Fibroblast of skin of abdomen (primary cell): Measurements from ENCODE around the gene MCM3. TPM values are rescaled to one million over a fixed set of nuclear protein-coding genes. Genes with fewer than 3 reads are reported as not detected.

Source experiments
- DNase-seq: peaks from one replicate; pipeline ENCODE4 v3.0.0-alpha.2; 2013
- polyA plus RNA-seq, 2 experiments: library from polyadenylated mRNA; unstranded; fragments of 120-200 nt; gene quantifications; one replicate each; pipeline ENCODE4 v1.2.1, GENCODE V29; 2013; ENCODE audit not compliant: insufficient read length in 2 of 2

Gene MCM3
- 49.4 TPM for polyA plus RNA-seq (2013, experiment 1 of 2; ENCODE audit: insufficient read length)
- polyA plus RNA-seq (2013, experiment 2 of 2; ENCODE audit: insufficient read length) = 45.4 TPM

- DNase-seq = peak; percentile 99
Measured at GRCh38 chr6:52284460-52285176, at the start of gene MCM3. TSS of gene MCM3 (minus strand) at chr6:52284742. CDS start at chr6:52284674, 68 bp downstream.

DNA sequence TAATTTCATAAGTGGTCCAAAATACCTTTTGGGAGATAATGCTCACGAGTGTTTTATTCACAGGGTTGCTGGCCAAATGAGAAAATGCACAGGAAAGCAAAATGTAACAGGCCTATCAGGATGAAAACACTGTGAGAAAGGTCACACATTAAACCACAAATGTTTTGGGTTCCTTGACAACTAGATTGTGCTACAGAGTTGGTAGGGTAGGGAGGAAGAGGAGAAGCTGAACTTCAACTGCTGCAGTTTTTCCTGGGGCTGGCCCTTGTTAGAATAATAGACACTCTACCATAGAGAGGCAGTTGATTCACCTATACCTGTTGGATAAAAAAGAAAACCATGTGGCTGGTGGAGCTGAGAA is 49.3 kb upstream of the MCM3 start:
- DNase-seq = no peak

- DNase-seq = no peak
Measured at GRCh38 chr6:52331793-52332457, 47.4 kb upstream of the MCM3 start.

DNA sequence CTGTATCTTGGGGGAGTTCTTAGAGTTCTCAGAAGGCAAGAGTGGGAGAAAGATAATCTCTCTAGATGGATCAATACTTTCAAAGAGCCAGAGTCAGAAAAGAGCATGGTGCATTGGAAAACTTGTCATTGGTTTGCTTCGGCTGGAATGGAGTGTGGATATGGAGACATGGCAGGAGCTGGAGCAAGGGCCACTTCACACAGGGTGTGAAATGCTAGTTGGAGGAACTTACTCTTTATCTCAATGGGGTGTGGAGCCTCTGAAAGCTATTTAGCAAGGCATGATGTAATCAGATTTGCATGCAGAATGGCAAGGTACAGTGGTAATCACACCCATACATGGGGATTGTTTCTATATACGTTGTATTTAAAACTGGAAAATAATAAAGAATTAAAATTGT is 45.9 kb upstream of the MCM3 start:
- DNase-seq = no peak

DNA sequence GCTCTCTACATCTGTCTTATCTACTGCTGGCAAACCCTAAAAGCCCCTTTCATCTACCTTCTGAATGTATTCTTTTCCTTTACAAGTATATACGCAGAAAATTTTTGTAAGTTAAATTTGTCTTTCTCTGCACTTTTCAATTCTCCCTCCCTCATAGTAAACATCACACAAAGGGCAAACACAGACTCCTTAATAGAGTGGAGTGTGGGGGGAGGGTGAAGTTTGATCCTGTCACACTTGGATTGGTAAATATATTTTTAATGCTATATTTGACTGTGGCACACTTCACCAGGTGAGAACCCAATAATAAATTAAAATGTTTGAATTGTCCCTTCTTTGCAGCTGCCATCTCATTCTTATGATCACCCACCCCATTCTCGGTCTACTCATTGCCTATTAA is 44.2 kb upstream of the MCM3 start:
- DNase-seq = no peak

- no peak for DNase-seq
Measured at GRCh38 chr6:52328303-52328662, 43.7 kb upstream of the MCM3 start.

DNA sequence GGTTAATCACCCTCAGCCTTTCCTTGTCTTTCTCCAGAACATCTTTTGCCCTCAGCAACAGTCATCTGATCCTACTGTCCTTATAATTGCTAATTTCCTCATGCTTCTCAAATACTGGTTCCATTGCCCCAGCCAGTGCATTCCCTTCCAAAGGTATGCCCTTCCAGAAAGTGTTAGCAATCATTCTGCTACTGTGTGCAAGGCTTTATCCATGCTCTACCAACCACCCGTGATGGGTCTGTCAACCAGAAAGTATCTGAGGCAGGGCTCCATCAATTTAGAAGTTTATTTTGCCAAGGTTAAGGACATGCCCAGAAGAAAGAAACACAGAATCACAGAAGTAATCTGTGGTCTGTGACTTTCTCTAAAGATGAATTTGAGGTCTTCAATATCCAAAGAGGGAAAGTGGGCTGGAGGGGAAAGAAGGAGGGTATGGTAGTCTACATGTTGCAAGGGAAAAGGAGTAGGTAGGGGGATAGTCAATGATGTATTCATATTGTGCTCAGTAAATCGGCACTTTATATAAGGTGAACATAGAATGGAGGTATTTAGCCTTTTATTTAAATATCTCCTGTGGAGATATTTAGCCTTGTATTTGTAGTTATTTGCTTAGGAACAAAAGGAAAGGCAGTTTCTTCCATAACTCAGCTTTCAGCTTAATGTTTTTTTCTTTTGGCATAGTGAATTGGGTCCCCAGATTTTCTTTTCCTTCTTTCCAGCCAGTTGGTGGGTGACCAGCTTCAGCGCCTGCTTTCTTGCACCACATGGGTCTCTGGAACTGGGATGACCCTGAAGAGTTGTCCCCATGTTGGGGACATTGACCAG is 42.2 kb upstream of the MCM3 start:
- DNase-seq = no peak

GRCh38 chr6:52325695-52326471 is 41.3 kb upstream of the MCM3 start:
- DNase-seq = no peak

DNA sequence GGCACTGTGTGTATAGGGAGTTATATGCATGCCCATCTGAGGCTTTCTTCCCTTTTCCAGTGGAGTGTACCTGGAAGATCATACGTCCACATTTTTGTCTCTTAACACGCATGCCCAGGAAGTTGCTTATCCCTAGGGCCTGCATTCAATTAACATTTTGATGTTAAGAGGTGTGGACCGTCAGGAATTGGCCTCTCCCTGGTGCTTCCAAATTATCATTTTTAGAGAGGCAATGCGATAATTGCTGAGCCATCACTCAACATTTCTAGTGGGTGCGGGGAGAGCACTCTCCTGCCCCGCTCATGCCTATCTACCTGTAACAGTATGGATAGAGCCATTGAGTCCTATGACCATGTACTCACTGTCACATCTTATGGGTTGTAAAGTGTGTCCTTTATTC is 39.6 kb upstream of the MCM3 start:
- no peak for DNase-seq

DNA sequence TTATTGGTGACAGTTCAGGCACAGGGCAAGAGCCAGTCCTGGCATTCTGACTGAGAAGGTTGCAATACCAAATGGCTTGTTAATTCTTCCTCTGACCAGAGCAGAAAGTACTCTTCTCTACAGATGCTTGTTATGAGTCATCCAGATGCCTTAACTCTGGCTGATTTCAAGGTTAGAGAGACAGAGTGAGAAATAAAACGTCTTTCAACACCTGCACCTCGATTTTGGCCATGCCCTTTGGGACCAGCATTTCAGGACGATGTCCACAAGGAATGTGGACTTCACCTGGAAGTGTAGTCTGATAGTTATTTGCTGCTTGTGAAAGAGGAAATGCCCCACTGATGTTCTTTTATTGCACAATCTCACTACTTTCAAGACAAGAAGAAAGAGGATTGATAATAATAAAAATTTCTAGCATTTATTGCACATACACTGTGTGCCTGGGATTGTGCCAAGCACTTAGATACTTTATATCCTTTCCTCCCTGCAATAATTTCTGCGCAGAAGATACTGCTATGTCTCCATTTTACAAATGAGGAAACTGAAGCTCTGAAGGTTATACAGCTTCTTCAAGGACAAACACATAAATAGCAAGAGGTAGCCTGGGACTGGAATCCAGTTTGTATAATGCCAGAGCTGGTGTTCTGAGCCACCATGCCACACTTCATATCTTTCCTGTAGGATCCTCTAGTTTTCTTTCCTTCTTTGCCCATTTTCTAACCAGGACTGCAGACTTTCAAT is 33.5 kb upstream of the MCM3 start:
- DNase-seq = peak; percentile 36

- DNase-seq = no peak
Measured at GRCh38 chr6:52317211-52317610, 32.7 kb upstream of the MCM3 start.

DNA sequence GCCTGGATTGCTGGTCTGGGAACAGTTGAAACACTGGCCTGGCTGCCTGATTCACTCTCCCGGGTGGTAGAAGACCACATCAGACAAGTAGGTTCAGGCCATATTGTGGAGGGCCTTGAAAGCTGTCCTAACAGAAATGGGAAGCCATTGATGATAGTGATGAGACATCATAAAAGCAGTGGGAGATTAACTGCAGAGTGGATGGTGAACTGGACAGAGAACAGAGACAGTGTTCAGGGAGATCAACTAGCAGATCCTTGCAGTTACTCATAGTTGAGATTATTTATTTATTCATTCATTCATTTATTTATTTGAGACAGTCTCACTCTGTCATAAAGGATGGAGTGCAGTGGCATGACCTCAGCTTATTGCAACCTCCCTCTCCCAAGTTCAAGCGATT is 30.2 kb upstream of the MCM3 start:
- DNase-seq = no peak

- DNase-seq = no peak
Measured at GRCh38 chr6:52312461-52312860, 27.9 kb upstream of the MCM3 start.

DNA sequence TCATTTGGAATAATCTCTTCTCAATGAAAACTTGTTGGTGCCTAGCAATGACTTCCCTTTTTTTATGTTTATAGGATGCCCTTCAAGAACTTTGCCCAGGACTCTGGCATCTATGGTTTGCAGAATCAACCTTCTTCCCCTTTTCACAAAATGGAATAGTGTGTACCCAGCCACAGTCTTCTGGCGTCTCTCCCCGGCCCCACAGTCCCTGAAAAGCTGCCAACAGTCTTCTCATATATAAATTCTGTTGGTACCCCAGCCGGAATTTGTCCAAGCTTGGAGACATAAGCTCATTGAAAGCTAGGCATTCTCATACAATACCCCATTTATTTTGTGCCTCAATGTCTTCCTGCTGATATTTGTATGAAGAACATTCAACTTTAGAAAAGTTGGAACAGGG is 26.4 kb upstream of the MCM3 start:
- DNase-seq = no peak

- DNase-seq = no peak
Measured at GRCh38 chr6:52307900-52308372, 23.4 kb upstream of the MCM3 start.

- DNase-seq = no peak
Measured at GRCh38 chr6:52306972-52307870, 22.7 kb upstream of the MCM3 start.

- no peak for DNase-seq
Measured at GRCh38 chr6:52305948-52306767, 21.6 kb upstream of the MCM3 start.

DNA sequence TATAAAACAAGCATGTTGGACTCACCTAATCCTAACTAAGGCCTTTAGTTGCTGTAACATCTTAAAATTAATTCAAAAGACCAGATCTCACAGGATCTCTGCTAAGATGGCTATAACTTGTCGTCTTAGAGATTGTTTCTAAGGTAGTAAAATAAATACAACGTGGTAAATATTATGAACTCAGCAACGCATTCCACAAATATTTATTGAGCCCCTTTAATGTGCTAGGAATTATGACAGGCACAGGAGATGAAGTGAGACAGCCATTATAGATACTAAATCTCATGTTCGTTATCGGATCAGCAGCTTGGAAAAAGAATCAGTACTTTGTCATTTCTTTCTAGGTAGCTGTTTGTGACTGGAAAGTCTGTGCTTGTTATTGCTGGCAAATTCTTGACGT is 20.9 kb upstream of the MCM3 start:
- DNase-seq = no peak

DNA sequence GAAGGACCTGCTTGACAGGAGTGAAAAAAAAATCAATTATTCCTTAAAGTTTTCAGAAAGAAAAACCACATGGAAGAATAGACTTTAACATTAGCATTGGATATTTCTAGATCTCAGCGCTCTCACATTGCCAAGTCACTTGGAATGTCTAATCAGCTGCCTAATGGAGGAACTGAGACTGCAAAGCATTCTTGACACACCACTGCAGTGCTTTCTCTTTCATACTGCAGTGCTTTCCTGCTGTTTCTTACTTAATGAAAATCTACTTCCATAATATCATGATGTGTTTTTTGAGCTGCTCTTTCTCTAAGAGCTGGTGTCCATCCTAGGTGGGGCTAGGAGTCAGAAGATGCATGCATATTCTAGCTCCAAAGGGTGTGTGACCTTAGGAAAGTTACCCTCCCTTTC is 20.4 kb upstream of the MCM3 start:
- peak; percentile 6 for DNase-seq

GRCh38 chr6:52303178-52303577 is 18.6 kb upstream of the MCM3 start:
- DNase-seq = no peak
